ENCODE results near the gene TBCCD1. TPM values are rescaled to one million over a fixed set of nuclear protein-coding genes. Genes with fewer than 3 reads are reported as not detected.
"Not testable (repeated sequence)": the region's sequence is repeated elsewhere in the genome, so short reads cannot be mapped to it uniquely, and the experiment has no call there.

The TBCCD1 gene
- total RNA-seq, 1 donor from 2014 or later = 28.2 TPM

DNA sequence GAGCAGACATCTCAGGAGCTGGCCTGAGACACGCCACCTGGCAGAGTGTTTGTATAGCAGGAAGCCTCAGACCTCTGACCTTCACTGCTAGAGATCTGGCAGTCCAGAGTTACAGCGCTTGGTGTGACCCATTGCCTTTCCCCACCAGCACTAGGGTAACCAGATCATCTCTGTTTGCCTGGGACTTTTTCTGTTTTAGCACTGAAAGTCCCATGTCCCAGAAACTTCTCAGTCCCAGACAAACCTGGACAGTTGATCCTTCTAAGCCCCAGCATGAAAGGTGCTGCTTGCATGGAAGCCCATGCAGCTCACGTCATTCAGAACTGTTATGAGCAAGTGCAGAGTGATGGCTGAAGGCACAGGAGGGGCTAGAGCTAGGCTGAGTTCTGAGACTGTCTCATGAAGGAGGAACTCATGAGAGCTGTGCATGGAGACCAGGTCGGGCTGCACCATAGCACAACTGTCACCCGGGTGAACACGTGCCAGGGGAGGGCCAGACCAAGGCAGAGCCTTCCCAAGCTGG, 27.5 kb upstream of the TBCCD1 start:
- no peak for DNase-seq

DNA sequence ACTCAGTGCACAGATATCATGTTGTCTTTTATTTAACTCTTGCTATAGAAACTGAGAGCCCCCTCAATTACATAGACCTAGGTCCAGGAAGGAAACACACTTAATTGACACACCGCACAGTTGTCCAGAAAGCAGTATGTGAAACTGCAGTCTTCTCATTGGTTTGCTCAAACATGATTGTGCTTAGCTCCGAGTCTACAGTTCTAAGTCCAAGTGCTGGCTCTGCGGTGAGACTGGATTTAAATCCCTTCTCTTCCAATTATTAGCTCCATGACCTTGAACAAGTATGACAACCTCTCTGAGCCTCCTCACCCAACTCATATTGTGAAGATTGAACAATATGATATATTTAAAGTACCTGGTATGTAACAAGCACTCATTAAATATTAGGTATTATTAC, 26.7 kb upstream of the TBCCD1 start:
- no peak for DNase-seq

DNA sequence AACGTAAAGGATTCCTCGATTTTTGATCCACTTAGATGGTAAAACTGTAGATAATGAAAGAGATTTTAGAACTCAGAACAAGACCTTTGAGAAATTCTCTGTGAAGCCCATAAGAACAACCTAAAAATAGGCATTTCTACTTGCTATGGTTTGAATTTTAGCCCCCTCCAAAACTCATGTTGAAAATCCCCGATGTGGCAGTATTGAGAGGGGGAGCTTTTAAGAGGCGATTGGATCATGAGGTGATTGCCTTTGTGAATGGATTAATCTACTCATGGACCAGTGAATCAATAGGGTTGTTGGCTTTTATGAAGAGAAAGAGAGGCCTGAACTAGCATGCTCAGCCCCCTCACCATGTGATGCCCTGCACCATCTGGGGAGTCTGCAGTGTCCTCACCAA, 25.5 kb upstream of the TBCCD1 start:
- DNase-seq = no peak

DNA sequence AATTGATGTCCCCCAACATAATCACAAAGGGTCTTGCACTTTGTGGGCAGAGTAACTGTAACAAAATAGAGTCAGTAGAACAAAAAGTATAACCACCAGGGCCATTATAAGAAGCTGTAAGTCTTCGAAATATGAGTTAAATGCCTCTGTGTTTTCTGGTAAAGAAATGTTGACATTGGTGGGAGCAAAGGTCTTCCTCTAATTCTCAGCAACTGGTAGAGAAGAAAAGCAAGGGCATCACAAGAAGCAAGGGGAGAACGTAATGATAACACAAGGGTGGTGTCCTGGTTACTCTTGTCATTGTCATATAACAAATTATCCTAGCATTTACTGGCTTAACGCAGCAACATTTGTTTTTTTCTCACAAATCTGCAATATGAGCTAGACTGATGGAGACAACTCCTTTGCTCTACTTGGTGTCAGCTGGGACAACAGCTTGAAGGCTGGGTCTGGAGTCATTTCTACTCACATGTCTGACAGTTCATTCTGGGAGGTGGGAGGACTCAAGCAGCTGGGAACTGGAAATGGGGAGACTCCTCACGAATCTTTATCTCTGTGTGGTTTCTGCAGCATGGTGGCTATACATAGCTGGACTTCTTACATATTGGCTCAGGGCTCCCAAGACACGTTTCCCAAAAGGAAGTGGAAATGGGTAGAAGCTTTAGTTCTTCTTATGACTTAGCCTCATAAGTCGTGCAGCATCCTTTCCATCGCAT, 23.6 kb upstream of the TBCCD1 start:
- no peak for DNase-seq

DNA sequence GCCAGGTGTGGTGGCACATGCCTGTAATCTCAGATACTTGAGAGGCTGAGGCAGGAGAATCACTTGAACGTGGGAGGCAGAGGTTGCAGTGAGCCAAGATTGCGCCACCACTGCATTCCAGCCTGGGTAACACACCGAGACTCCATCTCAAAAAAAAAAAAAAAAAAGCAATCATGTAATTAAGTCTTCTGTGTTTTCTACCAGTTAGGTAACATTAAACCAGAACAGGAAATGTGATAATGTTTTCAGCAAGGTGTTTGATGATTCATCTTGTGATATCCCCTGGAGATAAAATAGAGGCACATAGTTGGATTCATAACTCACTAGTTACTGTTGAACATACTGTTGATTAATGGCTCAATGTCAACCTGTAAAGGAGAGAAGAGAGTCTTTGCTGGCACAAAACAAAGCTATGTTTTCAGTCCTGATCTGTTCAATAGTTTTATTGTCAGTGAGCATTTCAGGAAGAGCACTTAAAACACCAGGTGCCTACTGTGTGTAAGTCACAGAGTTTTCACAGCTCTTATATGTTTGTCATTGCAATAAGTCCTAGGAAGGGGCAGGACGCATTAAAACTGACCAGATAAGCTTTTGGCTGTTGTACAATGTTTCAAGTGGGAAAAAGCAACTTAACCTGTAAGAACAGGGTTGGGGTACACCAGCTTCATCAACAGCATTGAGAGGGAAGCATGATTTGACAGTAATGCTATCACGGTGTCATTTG, 22.9 kb upstream of the TBCCD1 start:
- no peak for DNase-seq

DNA sequence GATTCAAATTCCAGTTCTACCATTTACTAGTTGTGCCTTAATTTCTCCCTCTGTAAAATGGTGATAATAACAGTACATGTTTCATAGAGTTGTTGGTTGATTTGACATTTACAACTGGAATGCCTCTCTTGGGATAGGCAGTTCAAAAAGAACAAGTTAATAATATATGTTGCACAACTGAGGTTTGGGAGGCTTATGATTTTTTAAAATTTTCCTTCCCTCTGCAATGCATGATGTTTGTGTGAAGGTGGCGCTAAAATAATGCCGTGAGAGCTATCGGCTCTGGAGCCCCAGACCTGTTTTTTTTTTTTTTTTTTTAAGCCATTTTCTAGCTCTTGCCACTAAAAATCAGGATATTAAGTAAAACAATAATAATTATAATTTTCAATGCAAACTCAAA, 22.0 kb upstream of the TBCCD1 start:
- DNase-seq = peak; percentile 31

DNA sequence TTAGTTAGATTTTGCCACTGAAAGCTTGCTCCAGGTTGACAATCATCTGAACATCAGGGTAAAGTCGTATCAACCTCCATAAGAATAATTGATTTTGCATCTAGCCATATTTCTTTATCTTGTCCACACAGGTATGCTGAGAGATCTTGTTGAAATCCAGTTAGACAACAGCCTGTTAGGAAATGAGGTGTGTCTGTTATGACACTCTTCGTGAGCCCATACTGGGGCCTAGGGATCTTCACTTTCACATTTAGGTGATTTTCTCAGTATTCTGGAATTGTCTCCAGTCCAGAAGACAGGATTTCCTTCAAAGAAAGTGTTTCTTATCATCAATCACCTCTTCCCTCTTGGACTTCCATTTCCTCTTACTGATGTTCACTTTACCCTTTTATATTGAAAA, 21.5 kb upstream of the TBCCD1 start:
- DNase-seq = no peak

DNA sequence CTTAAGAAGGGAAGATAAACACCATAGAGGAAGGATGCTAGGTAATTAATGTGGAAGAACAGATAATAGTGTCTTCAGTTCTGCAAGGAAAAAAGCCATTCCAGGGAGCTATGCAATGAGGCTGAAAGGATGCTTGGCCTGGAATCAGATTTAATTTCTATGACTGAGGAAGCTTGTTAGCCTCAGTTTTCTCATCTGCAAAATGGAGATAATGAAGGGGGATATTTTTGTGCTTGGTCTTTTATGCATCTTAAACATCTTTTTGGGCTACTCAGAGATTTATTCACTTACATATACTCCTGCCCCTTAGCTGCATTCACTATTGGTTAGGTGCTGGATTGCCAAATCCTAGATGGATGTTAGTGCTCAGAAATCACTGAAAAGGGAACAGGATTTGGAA, 20.0 kb upstream of the TBCCD1 start:
- no peak for DNase-seq

DNA sequence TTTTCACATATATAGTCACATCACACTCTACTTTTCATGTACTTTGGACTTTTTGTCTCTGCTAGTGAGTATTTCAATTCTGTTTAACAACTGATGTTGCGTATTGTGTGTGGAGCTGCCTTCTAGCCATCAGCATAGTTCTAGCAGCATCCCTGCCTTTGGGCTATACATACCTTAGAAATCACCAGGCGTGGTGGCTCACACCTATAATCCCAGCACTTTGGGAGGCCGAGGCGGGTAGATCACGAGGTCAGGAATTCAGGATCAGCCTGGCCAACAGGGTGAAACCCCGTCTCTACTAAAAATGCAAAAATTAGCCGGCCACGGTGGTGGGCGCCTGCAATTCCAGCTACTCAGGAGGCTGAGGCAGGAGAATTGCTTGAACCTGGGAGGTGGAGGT, 19.1 kb upstream of the TBCCD1 start:
- not testable (repeated sequence) for DNase-seq

DNA sequence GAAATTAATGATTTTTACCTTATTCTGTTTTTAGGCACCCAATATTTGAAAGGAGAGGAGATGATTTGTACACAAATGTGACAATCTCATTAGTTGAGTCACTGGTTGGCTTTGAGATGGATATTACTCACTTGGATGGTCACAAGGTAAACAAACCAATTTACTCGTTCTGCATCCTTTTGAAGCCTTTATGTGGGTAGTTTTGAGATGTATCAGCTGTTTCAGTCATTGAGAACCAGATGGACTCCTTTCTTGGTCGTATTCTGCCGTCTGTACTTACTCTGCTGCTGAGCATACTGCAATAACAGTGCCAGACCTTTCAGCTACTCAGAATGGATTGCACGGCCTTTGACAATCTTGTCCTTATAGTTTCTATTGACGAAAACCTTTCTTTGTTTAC, 16.7 kb upstream of the TBCCD1 start:
- DNase-seq = no peak

DNA sequence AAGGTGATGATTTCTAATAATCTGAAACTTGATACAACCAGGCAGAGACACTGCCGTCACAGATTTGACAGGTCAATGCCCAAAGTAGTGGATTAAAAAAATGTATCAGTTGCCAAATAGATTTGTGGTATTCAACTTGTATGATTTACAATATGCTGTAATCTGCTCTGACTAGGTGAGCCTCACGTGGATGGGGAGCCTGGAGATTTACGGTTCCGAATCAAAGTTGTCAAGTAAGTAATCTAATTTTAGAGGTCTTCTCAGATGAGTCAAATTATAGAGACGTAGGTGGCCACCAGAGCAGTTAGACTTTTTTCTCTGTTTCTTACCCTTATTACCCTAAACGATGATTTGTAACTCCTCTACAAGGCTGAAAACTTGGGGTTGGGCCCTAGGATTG, 15.4 kb upstream of the TBCCD1 start:
- no peak for DNase-seq

DNA sequence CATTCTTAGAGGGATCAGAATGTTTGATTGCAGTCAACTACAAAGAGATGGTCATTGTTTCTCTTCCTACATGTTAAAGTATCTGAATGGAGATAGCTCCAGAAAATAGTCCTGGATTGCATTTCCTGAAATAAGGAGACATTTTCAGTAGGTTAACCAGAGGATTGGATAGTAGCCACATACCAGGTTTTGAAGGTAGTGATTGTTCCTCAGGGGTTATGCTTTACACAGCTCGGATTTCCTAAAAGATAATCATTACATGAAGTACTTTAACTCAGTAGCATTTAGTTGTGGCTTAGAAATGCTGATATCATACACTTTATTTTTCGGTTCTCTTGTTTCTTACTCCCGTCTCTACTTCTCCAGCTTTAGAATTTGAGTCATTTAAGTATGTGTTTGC, 13.6 kb upstream of the TBCCD1 start:
- no peak for DNase-seq

DNA sequence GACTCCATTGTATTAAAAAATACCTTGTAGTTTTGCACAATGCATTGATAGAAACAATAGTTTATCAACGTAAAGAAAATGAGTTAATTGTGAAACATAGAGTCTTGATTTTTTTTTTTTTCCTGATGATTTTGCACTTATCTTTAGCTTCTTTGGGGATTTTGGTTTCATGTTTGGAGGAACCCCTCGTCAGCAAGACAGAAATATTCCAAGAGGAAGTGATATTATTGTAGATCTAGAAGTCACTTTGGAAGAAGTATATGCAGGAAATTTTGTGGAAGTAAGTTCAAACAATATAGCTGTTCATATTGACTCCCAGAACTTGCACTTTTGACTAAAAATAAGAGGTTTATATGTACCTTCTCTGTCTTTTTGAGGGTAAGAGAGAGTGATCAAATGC, 10.4 kb upstream of the TBCCD1 start:
- DNase-seq = no peak

DNA sequence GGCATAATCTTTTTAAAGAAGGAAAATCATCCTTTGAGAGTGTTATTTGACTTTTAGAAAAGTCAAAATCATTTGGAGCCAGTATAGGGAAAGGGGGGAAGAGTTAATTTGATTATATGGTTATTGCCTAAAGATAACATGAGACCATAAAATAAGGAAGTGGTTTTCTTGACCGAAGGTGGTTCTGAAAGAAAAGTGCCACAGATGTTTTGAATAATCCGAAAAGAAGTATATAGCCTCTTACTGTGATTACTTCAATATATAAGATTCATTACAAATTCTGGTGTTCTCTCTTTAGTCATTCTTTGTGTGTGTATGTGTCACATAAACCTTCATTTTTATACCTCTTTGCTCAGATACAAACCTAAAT, 4.5 kb upstream of the TBCCD1 start:
- DNase-seq = no peak

DNA sequence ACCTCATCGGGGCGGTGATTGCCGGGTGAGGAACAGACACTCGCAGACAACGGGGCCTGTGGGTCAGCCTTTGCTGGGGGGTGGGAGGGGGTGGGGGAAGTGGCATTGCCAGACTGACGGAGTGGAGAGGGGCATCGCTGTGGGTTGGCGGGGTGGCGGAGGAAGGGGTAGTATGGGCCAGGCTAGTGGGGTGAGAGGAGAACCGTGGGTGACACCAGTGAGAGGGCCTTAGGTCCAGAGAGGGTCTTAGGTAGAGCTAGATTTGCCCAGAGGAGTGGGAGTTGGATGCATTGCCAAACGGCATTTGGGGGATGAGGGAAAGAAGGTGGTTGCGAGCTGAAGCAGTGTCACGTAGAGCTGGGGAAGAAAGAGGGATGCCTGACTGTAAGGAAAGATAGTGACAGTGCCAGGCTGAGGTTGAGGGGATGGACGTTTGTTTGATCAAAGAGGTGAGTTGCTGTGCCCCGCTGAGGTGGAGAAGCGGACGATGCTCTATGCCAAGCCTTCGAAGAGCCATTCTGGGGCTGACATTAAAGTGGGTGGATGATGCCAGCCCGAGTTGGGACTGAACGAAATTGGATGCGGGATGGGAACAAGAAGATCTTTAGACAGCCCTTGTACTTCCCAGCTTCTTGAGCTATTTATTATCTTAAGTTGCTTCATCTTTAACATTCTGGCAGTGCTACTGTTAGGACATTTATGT, 4.0 kb upstream of the TBCCD1 start:
- DNase-seq = peak; percentile 3

DNA sequence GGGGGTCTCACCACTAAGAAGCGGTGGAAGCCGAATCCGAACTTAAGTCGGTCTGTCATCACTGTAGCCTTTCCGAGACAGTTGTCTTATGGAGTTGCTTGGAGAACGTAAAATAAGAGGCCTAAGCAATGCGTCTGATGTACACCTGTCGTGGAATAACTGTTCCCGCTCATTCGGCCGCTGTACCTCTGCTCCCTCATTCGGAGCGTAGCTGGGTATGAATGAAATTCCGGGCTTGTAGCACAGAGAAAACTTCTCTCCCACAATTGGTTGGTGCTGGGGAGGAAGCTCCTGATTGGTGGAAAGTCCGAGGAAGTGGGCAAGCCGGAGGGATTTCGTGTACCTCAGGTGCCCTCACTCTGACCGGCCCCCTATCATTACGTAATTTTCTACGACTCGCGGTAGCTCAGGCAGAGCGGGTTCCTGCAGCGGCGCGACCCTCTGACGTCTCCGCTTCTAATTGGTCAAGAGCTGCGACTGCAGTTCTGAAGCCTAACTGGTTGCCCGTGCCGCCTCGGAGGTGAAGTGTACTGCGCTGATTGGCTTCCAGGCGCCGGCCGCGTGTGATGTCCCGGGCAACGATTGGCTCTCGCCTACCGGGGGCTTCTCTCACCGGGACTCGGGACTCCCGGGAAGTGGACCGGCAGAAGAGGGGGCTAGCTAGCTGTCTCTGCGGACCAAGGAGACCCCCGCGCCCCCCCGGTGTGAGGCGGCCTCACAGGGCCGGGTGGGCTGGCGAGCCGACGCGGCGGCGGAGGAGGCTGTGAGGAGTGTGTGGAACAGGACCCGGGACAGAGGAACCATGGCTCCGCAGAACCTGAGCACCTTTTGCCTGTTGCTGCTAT, 3.2 kb upstream of the TBCCD1 start, which contains the start of gene DNAJB11:
Gene DNAJB11, plus strand, starts transcription at position 625 of the 845 bp plus-strand sequence. Its CDS starts 178 bp downstream, at position 803.
- peak; percentile 100 for DNase-seq

DNA sequence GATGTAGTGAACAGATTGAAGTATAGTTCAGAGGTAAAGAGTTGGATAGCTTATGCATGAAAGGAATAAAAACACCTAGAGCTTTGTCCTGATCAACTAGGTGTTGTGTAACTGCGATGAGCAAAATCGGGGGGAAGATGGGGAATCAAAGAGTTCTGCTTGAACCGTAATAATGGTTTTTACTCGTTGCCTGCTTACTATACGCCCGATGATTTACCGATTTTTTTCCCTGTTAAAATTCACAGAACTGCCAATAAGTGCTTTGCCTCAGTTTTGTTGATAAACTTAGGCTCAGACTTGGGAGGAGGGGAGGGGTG, 2.6 kb upstream of the TBCCD1 start:
- DNase-seq = no peak

DNA sequence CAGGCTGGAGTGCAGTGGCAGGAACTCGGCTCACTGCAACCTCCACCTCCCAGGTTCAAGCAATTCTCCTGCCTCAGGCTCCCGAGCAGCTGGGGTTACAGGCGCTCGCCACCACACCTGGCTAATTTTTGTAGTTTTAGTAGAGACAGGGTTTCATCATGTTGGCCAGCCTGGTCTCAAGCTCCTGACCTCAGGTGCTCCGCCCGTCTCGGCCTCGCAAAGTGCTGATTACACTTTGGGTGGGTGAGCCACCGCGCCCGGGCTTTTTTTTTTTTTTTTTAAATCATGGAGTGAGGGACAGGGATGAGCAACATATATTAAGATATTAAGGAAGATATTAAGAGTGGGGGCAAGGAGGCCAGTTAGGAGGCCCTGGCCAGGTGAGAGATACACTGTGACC, 2.2 kb upstream of the TBCCD1 start:
- not testable (repeated sequence) for DNase-seq

DNA sequence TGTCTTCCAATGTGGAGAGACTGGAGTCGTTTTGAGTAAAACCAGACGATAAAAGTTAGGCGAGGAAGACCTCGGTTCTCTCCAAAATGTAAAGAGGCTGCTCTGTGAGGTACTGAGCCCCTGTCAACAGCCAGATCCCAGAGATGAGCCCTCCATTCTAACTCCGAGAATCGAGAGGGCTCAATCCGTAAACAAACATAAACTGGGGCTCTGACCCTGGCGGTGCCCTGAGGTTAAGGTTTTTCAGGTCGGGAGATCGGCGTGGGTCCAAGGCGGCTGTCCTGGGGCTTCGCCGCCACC, 417 bp downstream of the TBCCD1 start:
- DNase-seq = no peak

DNA sequence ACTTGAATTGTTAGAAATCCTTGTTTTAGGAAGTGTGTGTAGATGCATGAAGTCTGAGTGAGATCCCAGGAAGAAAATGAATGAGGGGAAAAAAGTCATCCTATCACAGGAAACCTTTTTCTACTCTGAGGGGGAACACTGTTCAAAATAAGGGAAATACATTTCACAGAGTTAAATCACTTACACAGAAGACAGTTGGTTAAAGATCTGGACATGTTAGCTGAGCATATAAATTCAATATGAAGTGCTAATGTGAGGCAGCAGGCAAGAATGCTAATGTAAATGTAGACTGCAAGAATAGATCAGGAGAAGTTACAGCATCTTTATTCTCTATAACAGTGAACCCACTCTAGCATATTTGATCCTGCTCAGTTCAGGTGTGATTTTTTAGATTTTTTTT, 2.6 kb downstream of the TBCCD1 start:
- no peak for DNase-seq

DNA sequence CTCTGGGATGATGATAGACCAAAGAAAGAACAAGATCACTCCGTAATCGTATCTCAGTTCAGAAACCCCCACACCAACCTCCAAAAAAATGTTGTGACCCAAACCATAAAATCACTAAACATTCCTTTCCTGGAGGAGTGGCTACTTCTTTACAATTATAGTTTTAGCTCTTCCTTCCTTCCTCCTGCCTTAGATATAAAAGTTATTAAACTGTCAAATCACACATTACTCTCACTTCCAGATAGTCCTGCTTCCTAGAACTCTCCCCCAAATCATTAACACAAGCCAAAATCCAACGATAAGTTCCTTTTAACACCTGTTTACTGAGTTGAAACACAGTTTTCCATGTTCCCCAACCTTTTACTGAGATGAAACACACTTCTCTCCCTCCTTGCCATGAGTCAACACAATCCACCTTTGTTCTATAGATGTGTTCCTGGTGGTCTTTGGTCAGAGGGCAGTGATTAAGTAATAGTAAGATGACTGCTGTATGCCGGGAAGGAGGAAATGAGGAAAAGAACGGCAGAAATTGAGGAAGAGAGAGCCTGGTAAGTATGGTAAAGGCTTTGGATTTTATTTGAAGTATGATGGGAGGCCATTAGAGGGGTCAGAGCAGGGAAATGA, 14.6 kb downstream of the TBCCD1 start:
- no peak for DNase-seq

DNA sequence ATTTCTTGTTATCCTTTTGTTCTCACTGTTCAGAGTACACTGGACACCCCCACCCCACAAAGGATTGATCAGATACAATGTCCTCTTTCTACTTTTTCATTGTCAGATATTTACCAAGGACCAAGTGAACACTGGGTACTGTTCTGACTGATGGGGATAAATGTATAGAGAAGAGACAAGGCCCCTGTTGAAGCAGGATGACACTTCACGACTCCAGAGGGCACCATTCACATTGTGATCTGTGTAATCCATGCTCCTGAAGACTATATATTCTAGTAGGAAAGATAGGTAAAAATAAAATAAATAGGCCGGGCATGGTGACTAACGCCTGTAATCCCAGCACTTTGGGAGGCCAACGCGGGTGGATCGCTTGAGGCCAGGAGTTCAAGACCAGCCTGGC, 15.8 kb downstream of the TBCCD1 start:
- DNase-seq = no peak

DNA sequence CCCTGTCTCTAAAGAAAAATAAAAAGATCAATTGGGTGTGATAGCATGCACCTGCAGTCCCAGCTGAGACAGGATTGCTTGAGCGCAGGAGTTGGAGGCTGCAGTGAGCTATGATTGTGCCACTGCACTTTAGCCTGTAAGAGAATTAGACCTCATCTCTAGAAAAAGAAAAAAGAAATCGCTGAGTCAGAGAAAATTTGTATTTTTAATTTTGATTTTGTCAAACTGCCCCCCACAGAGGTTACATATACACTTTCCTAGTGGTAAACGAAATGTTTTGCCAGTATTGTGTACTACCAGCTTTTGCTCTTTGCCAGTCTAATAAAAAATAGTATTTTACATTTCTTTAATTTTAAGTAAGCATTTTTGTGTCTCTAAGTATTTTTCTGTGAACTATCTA, 17.6 kb downstream of the TBCCD1 start:
- no peak for DNase-seq
